HUES48 (cell line): ENCODE measurements around the gene ZNF678.

Experiments
- H3K27ac ChIP-seq: one replicate; pipeline ENCODE4 v1.7.0; 2013; ENCODE audit warnings: low read depth, low read length, inconsistent platforms
- H3K27me3 ChIP-seq: 2 replicates; pipeline ENCODE4 v1.6.1; 2013; ENCODE audit warnings: mild to moderate bottlenecking, low read length; ENCODE audit not compliant: control insufficient read depth, insufficient read depth
- H3K36me3 ChIP-seq: 2 replicates; pipeline ENCODE4 v1.6.1; 2013; ENCODE audit warnings: low read length; ENCODE audit not compliant: control insufficient read depth, insufficient read depth
- H3K4me1 ChIP-seq: 2 replicates; pipeline ENCODE4 v1.6.1; 2013; ENCODE audit warnings: mild to moderate bottlenecking, low read length; ENCODE audit not compliant: control insufficient read depth, insufficient read depth
- H3K4me3 ChIP-seq: 2 replicates; pipeline ENCODE4 v1.5.1; 2013; ENCODE audit warnings: mild to moderate bottlenecking, low read depth, low read length
- H3K9ac ChIP-seq: 2 replicates; pipeline ENCODE4 v1.6.1; 2013; ENCODE audit warnings: mild to moderate bottlenecking, low read depth, low read length, moderate library complexity
- H3K9me3 ChIP-seq: 2 replicates; pipeline ENCODE4 v1.6.1; 2013; ENCODE audit warnings: low read length; ENCODE audit not compliant: control insufficient read depth, insufficient read depth

ZNF678 gene

GRCh38 chr1:227556288-227556687, 7.1 kb upstream of the ZNF678 start:
- H3K9ac ChIP-seq: no peak overlapping the region
- no peak overlapping the region for H3K4me3 ChIP-seq
- H3K9me3 ChIP-seq: no peaks in the 10 kb centered on the region
- H3K4me1 ChIP-seq: no peaks in the 10 kb centered on the region
- H3K36me3 ChIP-seq: no peaks in the 10 kb centered on the region
- H3K27ac ChIP-seq: no peak overlapping the region
- no peaks in the 10 kb centered on the region for H3K27me3 ChIP-seq

- H3K9me3 ChIP-seq: peaks cover 7% of the 10 kb centered on the region; the same call in 1 of the 2 replicates
- H3K4me3 ChIP-seq: no peak overlapping the region
- no peaks in the 10 kb centered on the region for H3K27me3 ChIP-seq
These were observed 5.2 kb upstream of the ZNF678 start for GRCh38 chr1:227557962-227558725.

GRCh38 chr1:227558732-227559262, 4.6 kb upstream of the ZNF678 start:
- Histone ChIP-seq H3K27me3 (no peaks in the 10 kb centered on the region), H3K27ac (no peak overlapping the region), H3K9me3 (peaks cover 8% of the 10 kb centered on the region; the same call in 1 of the 2 replicates)

More at GRCh38 chr1:227557962-227558725, 5.2 kb upstream of the ZNF678 start:
- Histone ChIP-seq H3K27ac (no peak overlapping the region), H3K36me3 (no peaks in the 10 kb centered on the region), H3K9ac (no peak overlapping the region), H3K4me1 (no peaks in the 10 kb centered on the region)

GRCh38 chr1:227559499-227559898, 3.9 kb upstream of the ZNF678 start:
- H3K27me3 ChIP-seq: no peaks in the 10 kb centered on the region
- no peak overlapping the region for H3K27ac ChIP-seq
- H3K36me3 ChIP-seq: no peaks in the 10 kb centered on the region
- no peaks in the 10 kb centered on the region for H3K4me1 ChIP-seq
- H3K9me3 ChIP-seq: peaks cover 8% of the 10 kb centered on the region; the same call in 1 of the 2 replicates
- no peak overlapping the region for H3K9ac ChIP-seq
- H3K4me3 ChIP-seq: no peak overlapping the region

More at GRCh38 chr1:227558732-227559262, 4.6 kb upstream of the ZNF678 start:
- H3K36me3 ChIP-seq: no peaks in the 10 kb centered on the region
- H3K9ac ChIP-seq: no peak overlapping the region
- no peaks in the 10 kb centered on the region for H3K4me1 ChIP-seq
- no peak overlapping the region for H3K4me3 ChIP-seq

GRCh38 chr1:227559926-227560325, 3.4 kb upstream of the ZNF678 start:
- peaks cover 8% of the 10 kb centered on the region; the same call in 1 of the 2 replicates for H3K9me3 ChIP-seq
- no peaks in the 10 kb centered on the region for H3K4me1 ChIP-seq
- no peaks in the 10 kb centered on the region for H3K36me3 ChIP-seq
- H3K9ac ChIP-seq: no peak overlapping the region
- no peak overlapping the region for H3K27ac ChIP-seq
- no peak overlapping the region for H3K4me3 ChIP-seq
- no peaks in the 10 kb centered on the region for H3K27me3 ChIP-seq

GRCh38 chr1:227560393-227561173, 2.8 kb upstream of the ZNF678 start:
- Histone ChIP-seq H3K4me3 (no peak overlapping the region), H3K4me1 (no peaks in the 10 kb centered on the region), H3K9ac (no peak overlapping the region), H3K27ac (no peak overlapping the region), H3K36me3 (no peaks in the 10 kb centered on the region), H3K9me3 (peaks cover 8% of the 10 kb centered on the region; the same call in 1 of the 2 replicates), H3K27me3 (no peaks in the 10 kb centered on the region)

- H3K4me3 ChIP-seq: no peak overlapping the region
- no peak overlapping the region for H3K27ac ChIP-seq
- no peak overlapping the region for H3K9ac ChIP-seq
- H3K9me3 ChIP-seq: peaks cover 8% of the 10 kb centered on the region; the same call in 1 of the 2 replicates
- H3K36me3 ChIP-seq: 0 out of 2 replicates have a peak, but pooled peaks cover 2% of the 10 kb centered on the region
- no peaks in the 10 kb centered on the region for H3K27me3 ChIP-seq
- H3K4me1 ChIP-seq: no peaks in the 10 kb centered on the region
These were observed 2.0 kb upstream of the ZNF678 start for GRCh38 chr1:227561241-227561907.

- no peaks in the 10 kb centered on the region for H3K27me3 ChIP-seq
- H3K9me3 ChIP-seq: peaks cover 8% of the 10 kb centered on the region; the same call in 1 of the 2 replicates
- H3K4me3 ChIP-seq: no peak overlapping the region
These were observed 1.3 kb upstream of the ZNF678 start for GRCh38 chr1:227562037-227562436.

GRCh38 chr1:227562933-227563323, 428 bp upstream of the ZNF678 start:
- Histone ChIP-seq H3K9me3 (peaks cover 8% of the 10 kb centered on the region; the same call in 1 of the 2 replicates), H3K4me3 (peak overlapping the region; percentile 91), H3K9ac (no peak overlapping the region), H3K4me1 (no peaks in the 10 kb centered on the region), H3K36me3 (0 out of 2 replicates have a peak, but pooled peaks cover 4% of the 10 kb centered on the region), H3K27ac (no peak overlapping the region), H3K27me3 (no peaks in the 10 kb centered on the region)

More at GRCh38 chr1:227562037-227562436, 1.3 kb upstream of the ZNF678 start:
- H3K4me1 ChIP-seq: no peaks in the 10 kb centered on the region
- 0 out of 2 replicates have a peak, but pooled peaks cover 4% of the 10 kb centered on the region for H3K36me3 ChIP-seq
- H3K9ac ChIP-seq: no peak overlapping the region
- no peak overlapping the region for H3K27ac ChIP-seq

GRCh38 chr1:227567256-227567655, 3.9 kb downstream of the ZNF678 start:
- Histone ChIP-seq H3K4me3 (no peak overlapping the region), H3K27me3 (no peaks in the 10 kb centered on the region), H3K27ac (no peak overlapping the region), H3K36me3 (0 out of 2 replicates have a peak, but pooled peaks cover 4% of the 10 kb centered on the region), H3K9me3 (peaks cover 8% of the 10 kb centered on the region; the same call in 1 of the 2 replicates), H3K9ac (no peak overlapping the region), H3K4me1 (no peaks in the 10 kb centered on the region)
